ENCODE measurements around the gene GLI2.

GRCh38 chr2:120701499-120701898 is 34.2 kb upstream of the GLI2 start:
- TF ChIP-seq POLR2A (IDR thresholded peaks at IDR 0.05; ENCODE audit: extremely low read depth, insufficient read length) = no peak
- TF ChIP-seq CTCF (IDR thresholded peaks at IDR 0.05; ENCODE audit: low read depth, low read length) = no peak

Data from NB4 (cell line).